GF-D8 (cell line): ENCODE measurements around the gene ZNF407.

Source experiments
- DNase-seq: peaks from one replicate; lab custom pipeline; 2025; lab: John Stamatoyannopoulos, UW

ZNF407 gene

GRCh38 chr18:74791501-74792194 lies 194.0 kb downstream of the ZNF407 start:
- DNase-seq: no peak

DNA sequence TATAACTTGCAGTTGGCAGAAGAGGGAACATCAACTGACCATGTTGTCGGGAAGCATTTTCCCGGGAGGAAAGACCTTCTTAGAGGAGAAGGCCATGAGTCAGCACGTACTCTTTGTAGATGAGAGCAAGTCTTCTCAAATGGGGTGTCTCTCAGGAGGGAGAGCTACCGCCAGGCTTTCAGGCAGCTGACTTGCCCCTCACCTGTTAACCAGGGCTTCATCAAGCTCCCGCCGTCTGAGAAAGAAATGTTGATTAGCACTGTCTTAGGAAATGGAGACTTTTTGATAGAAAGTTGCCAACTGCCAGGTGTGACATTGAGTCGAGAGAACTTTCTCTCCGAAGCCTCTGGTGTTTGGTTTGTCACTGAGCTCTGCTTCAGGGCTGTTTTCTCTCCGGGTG lies 196.1 kb downstream of the ZNF407 start:
- DNase-seq: no peak

GRCh38 chr18:74795751-74796150 lies 198.1 kb downstream of the ZNF407 start:
- no peak for DNase-seq

DNA sequence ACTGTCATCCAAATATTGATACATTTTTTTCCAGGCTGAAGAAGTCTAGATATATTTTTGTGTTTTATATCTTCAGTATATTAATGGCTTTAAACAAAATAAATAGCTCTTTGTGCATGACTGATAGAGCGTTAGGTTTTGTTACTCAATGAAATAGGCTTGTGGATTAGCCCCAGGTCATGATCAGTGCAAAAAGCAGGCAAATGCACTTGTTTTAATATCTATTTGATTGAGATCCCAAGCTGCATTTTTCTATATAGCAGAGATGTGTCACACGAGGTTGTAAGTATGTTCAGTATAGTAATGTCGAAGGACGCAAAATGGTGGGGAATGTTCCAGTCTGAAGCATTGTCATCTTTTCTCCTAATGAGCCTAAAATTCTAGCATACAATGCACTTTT lies 198.5 kb downstream of the ZNF407 start:
- no peak for DNase-seq

DNA sequence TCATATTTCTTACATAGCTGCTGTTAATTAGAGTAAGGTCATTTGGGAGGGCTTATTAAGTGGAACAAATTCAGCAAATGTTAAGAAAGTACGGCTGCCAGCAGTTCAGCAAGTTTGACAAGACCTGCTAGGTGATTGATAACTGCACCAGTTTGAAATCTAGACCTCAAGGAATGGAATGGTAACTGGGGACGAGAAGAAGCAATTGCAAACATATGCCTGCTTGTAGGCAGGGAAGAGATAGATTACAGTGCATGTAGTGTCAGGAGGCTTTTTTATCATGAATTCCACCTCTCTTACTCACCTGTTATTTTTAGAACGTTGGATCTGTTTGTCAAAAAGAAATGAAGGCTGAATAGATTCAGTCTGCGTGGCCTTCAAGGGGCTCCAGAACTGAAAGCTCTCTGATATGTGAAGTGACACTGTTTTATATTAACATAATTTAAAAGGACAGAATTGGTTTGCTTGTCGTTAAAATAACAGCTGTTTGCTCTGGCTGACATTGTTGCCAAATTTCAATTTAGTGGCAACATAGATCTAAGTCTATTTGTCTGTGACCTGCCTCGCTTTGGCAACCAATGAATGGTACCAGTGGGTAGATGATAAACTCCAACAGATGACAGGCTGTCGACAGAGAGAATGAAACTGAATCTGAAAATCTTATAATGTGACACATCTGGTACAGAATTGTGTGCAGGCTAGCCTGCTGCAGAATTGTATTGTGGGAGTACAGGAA lies 199.3 kb downstream of the ZNF407 start:
- DNase-seq: no peak

DNA sequence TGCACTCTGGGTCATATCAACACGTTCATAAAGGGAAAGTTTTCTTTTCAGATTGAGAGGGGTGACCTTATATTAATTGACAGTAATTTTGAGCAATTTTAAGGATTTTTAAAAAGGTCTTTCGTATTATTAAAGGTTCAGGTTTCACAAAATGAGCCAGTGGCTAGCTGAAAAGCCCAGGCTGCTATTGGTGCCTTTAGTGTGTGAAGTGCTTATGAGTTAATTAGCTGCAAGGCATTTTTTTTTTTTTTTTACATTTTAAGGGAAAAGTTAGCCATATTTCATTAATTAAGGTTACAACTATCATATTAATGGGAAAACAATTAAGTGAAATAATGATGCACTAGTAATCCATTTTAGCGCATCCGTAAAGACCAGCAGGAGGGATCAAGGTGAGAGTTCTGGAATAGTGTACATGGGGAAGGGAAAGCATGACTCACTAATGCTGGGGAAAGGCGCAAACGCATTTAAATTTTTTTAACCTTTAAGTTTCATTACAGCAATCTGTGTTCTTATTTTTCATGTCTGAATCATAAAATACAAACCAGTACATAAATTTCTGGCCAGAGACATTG lies 200.0 kb downstream of the ZNF407 start:
- DNase-seq: no peak

DNA sequence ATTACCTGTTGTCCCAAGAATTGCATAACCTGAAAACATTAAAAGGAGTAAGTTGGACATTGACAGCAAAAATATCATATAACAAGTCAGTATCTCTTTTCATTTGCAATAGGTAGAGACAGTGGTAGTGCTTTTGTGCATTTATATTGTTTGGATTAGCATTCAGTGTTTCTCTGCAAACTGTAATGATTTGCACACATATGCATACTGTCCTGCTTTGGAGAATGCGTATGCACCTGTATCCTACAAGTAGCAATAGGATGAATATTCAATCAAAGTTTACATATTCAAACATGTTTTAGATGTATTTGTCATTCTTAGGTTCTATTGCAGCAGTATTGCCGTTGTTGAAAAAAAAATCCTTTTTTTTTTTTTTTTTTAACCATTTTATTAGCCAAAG lies 201.9 kb downstream of the ZNF407 start:
- DNase-seq: no peak

- DNase-seq: no peak
Measured at GRCh38 chr18:74800098-74800497, 202.4 kb downstream of the ZNF407 start.

GRCh38 chr18:74803117-74803516 lies 205.4 kb downstream of the ZNF407 start:
- DNase-seq: no peak

GRCh38 chr18:74803769-74804168 lies 206.1 kb downstream of the ZNF407 start:
- DNase-seq: no peak

DNA sequence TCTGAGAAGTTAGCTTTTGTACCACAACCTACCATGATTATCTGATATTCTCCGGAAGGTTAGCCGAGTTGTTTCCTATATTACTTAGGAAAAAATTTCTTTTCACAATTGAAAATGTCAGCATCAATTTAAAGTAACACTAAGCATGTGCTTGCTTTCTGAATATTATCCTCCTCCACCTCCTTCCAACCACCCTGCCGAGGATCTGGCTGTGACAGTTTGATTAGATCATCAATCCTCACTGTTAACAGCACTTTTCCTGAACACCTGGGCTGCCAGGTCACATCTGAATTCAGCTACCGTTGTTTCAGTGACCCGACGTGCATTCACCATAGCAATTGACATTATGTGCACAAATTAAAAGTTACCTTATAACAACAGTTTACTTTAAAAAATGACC lies 207.0 kb downstream of the ZNF407 start:
- no peak for DNase-seq

DNA sequence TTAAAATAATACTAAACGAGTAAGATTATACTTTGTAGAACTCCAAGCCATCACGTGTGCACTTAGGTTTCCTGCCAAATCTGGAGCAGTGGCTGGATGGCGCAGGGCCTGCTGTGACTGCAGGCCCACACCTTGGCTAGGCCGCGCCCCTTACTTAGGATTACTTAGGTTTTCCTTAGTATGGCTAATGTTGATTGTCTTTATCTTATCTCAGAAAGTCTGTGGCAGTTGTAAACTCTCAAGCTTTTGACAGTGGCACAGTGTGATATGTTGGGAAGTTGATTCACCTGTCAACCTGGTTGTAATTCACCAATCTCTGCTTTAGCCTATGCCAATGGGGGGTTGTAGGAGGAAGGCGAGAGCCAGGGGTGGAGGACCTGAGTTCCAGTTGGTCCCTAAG lies 208.4 kb downstream of the ZNF407 start:
- DNase-seq: no peak

DNA sequence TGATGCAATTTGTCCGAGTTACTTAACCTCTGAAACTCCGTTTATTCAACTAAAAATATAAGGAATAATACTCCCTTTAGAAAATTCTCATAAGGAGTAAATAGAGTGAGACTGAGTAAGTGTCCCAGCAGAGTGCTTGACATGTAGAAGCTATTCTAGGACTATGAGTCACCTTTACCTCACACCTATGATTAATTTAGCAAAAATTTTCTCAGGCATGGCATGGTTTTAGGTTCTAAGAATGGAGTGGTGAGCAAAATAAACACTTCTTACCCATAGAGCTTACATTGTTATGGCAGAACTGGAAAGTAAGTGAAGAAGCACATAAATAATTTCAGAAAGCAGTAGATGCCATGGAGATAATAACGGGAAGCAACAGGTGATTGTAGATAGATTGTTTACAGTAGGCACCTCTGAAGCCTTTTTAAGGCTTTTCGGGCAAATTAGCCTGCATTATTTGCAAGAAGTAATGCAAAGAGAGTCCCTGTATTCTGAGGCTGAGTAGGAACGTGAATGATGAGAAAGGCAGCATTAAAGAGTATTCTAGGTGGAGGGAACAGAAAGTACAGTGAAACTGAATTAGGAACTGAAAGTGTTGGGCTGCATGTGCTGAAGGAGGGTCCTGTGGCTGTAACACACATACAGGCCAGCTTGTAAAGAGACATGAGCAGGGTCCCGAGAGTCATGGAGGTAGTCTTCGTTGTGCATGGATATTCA lies 209.2 kb downstream of the ZNF407 start:
- no peak for DNase-seq

- no peak for DNase-seq
Measured at GRCh38 chr18:74817576-74817975, 219.9 kb downstream of the ZNF407 start.

DNA sequence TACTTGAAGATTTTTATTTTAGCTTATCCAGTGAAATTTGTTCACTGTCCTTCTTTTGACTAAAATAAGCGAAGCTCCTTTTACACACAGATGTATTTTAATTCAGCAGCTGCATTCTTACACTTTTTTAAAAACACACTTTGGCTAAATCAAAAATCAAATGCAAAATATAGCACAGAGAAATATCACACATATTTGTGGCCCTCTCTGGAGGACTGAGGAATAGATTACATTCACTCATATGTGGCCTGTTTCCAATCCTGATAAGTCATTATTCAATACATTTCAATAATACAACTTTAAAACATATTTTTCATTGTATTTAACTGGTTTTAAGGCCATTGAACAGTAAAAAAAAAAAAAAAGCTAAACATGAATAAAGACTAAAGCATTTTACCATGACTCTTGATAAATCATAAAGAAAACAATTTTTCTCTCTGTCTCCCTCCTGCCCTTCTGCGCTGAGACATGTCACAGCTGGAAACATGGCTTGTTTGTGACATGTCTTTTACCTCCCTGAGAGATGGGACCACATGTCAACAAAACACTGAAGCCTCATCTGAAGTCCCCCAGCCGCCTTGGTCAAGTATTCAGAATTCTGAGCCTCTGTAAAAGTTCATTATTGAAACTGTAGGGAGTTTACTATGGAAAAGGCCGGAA lies 221.0 kb downstream of the ZNF407 start:
- DNase-seq: no peak

DNA sequence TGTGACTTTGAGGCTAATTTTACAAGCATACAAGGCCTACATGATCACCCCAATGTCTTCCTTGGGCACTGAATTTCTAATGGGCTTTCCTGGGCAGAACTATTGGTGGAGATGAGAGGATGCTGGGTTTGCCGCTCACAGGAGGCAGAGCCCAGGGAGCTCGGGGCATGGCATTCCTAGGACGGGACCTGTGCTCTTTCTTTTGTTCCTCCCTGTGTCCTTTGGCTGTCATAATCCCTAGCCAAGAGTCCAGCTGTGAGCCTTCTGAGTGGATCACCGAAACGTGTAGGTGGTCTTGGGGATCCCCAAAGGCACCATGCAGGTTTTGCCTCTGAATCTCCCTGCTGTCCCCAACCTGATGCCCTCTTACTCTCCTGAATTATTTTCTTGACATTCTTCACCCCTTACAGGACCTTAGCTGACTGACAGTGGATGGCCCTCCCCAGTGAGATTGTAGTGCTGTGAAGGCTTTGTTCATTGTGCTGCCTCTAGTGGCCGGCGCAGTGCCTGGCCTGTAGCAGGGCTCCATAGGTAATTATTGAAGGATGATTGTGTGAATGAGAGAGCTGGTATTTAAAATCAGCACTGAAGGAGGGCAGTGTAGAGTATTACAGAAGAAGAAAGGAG lies 221.9 kb downstream of the ZNF407 start:
- no peak for DNase-seq

DNA sequence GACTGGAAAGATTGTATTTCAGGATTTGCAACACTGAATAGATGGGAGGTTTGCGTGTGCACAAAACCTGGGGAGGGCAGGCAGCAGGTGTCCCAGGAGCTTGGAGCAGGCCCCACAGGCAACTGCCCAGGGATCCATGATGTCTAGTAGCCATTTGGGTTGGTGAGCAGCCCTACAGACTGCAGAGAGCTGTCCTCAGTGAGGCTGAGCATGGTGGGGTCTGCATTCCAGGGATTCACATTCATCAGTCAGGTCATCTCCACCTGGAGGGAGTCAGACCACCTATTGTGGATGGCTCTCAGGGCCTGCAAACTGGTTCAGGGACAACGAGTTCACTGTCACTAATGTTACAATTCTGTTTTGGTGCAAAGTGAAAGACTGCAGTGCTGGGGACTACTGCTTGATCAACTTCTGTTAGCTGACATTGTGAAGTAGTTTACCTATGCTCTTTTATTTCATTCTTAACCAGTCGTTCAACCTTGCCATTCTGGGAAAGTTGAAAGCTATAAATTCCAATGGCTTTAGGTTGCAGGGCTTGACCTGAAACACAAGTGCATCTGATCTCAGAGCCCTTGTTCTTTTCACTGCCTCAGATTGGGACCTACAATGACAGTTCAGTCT lies 222.6 kb downstream of the ZNF407 start:
- no peak for DNase-seq

DNA sequence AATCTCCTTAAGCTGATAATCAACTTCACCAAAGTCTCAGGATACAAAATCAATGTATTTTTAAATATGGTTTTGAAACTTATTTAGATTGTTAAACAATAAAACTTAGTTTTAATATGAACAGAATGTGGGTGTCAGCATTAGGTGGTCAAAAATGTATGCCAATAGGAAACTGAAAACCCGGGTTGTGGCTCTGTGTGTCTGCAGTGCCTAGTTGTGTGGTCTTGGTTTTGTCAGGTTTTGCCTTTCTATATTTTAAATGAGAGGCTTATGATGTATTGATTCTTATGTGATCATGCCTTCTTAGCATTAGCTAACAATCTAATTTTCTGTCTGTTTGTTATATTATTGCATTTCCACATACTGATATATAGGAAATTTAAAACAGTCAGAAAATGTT lies 227.8 kb downstream of the ZNF407 start:
- DNase-seq: no peak

- no peak for DNase-seq
Measured at GRCh38 chr18:74826572-74826971, 228.9 kb downstream of the ZNF407 start.

GRCh38 chr18:74828200-74828599 lies 230.5 kb downstream of the ZNF407 start:
- no peak for DNase-seq

DNA sequence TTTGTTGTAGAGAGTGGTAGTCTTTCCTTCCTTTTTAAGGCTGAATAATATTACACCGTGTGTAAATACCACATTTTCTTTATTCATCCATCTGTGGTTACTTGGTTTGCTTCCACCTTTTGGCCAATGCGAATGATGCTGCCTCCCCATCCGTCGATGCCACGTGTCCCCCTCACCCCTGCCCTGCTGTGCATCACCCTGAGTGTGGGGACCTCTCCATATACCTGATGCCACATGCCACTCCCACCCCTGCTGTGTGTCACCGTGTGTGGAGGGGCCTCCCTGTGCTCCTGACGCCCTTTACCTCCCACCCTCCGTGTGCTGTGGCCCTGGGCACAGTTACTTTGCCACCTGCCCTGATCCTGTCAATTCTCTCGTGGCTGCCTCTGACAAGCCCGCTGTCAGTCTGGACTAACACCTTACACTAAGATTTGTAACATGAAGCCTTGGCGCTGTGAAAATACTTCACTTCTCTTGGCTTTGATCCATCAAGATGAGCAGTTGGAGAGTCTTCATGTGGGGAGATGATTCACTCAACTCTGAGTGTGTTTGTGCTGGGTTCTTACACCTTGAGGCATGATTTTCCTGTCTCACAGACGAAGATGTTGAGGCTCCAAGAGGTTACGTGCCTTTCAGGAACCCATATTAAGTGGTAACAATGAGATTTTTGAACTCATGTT lies 234.0 kb downstream of the ZNF407 start:
- DNase-seq: no peak
